ENCODE measurements around the gene NEMF. TPM values are rescaled to one million over a fixed set of nuclear protein-coding genes. Genes with fewer than 3 reads are reported as not detected.
"Not testable (repeated sequence)": the region's sequence is repeated elsewhere in the genome, so short reads cannot be mapped to it uniquely, and the experiment has no call there.

The NEMF gene
- total RNA-seq, 1 donor from 2014 or later = 145 TPM

DNA sequence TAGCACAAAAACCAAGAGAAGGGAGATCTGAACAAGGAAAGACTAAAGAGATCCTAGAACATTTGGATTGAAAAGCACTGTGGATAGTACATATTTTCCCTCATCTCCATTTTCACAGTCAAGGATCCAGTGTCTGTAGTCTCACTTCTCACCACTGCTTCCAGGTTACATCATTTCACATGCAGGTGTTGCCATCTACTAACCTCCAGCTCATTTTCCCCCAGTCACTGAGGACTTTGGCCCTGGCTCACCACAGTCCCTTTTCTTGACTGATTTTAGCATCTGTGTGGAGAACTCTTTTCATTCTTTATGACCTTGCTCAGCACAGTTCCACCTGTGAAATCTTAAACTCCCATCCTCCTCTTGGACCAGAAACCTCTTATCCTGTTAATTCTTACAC lies 106.1 kb downstream of the NEMF start:
- not testable (repeated sequence) for DNase-seq

DNA sequence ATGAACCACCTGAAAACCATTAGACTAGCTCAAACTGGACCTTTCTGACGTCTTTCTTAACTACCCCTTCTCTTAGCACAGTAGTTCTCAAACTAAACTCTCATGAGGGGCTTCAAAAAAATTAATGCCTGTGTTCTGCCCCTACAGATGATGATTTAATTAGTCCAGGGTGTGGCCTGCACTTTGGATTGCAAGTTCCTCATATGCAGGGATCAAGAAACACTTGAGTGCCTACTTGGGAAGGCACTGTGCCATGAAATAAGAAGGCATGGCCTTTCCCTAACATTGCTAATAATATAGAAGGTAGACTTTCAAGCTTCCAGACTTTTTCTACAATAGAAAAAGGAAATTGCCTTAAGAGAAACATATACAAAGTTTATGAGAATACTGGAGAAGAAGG lies 107.4 kb downstream of the NEMF start:
- no peak for DNase-seq

DNA sequence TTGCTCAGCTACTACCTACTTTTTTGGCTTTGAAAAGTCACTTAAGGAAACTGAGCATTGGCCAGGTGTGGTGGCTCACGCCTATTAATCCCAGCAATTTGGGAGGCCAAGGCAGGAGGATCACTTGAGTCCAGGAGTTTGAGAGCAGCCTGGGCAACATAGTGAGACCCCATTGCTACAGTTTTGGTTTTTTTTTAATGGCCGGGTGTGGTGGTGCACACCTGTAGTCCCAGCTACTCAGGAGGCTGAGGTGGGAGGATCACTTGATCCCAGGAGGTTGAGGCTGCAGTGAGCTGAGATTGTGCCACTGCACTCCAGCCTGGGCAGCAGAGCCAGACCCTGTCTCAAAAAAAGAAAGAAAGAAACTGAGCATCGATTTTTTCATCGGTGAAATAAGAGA lies 116.9 kb downstream of the NEMF start:
- DNase-seq = not testable (repeated sequence)

DNA sequence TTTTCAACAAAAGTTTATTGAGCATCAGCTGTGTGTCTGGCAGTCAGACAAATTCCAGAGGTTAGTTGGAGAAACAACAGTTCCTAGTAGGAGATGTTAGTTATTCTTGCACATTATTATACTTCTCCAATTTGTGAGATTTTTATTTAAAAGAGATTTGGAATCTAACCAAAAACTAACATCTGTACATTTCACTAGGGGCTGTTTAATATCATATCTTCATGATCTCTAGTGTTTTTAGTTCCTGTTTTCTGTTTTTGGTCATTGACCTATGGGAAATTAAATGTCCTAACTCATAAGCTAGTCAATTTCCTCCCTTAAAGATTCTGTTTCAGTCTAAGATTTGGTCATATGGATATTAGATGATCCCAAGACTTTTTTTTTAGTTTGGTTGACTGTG lies 118.8 kb downstream of the NEMF start:
- no peak for DNase-seq

DNA sequence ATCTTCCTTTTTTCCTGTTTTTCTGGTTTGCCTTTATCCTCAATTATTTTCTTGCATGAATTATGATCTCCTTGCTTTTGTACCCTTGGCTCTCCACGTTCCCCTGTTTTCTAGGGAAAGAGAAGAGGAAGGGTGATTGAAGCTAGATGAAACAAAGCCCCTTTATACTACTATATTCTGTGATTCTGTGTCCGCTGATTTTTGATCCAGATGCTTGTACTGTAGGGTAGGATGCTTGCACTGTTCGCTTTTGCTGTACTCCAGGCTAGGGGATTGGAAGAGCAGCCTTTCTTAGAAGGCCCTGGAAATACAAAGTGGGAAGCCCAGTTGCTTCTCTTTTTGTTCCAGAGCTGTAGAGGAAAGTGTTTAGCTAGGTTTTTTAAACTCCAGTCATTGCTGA lies 119.7 kb downstream of the NEMF start:
- DNase-seq = no peak

Small RNA genes within 50 kb of the gene (small RNA-seq; reads per million reads assigned to genes)
- gene RF00019 = not detected
- 30.1 reads per million, percentile 94 among the genes with 10 or more reads in this experiment for gene RN7SL2
- gene RN7SL3 = 2.0 reads per million, percentile 84 among the genes with 10 or more reads in this experiment
- not detected for gene RNU6-189P
- gene RNU6-539P = not detected

Other genes starting within 250 kb of the NEMF start
- gene RPL36AL, start 232.2 kb downstream of the NEMF start, total RNA-seq = 63.3 TPM
- gene MGAT2, start 232.0 kb downstream of the NEMF start, total RNA-seq = 47.3 TPM
- gene DNAAF2, start 217.5 kb downstream of the NEMF start, total RNA-seq = 17.2 TPM
- gene POLE2, start 164.6 kb downstream of the NEMF start, total RNA-seq = 12.0 TPM
- 15.9 TPM for gene KLHDC1, start 159.7 kb downstream of the NEMF start, total RNA-seq
- 180 TPM for gene KLHDC2, start 84.6 kb downstream of the NEMF start, total RNA-seq
- gene ARF6, start 40.3 kb upstream of the NEMF start, total RNA-seq = 61.3 TPM

All from occipital lobe (tissue), 3 donors.